ENCODE results near the gene DHODH.
"Not testable (repeated sequence)": the region's sequence is repeated elsewhere in the genome, so short reads cannot be mapped to it uniquely, and the experiment has no call there.

DHODH gene

GRCh38 chr16:72050769-72051464, 42.4 kb downstream of the DHODH start:
- H3K27me3 ChIP-seq (ENCODE audit: insufficient read depth, low read length, poor library complexity, severe bottlenecking), result no peaks in the 10 kb centered on the region
- H2AFZ ChIP-seq (ENCODE audit: low read length), result no peak overlapping the region
- TF ChIP-seq, protein P1, sequence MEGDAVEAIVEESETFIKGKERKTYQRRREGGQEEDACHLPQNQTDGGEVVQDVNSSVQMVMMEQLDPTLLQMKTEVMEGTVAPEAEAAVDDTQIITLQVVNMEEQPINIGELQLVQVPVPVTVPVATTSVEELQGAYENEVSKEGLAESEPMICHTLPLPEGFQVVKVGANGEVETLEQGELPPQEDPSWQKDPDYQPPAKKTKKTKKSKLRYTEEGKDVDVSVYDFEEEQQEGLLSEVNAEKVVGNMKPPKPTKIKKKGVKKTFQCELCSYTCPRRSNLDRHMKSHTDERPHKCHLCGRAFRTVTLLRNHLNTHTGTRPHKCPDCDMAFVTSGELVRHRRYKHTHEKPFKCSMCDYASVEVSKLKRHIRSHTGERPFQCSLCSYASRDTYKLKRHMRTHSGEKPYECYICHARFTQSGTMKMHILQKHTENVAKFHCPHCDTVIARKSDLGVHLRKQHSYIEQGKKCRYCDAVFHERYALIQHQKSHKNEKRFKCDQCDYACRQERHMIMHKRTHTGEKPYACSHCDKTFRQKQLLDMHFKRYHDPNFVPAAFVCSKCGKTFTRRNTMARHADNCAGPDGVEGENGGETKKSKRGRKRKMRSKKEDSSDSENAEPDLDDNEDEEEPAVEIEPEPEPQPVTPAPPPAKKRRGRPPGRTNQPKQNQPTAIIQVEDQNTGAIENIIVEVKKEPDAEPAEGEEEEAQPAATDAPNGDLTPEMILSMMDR (conservative IDR thresholded peaks at IDR 0.05; ENCODE audit: low read length), result no peak
- TF ChIP-seq EZH2phosphoT487 (IDR thresholded peaks at IDR 0.05; ENCODE audit: borderline replicate concordance), result no peak
- no peak overlapping the region for H3K9ac ChIP-seq (ENCODE audit: low read depth, low read length, poor library complexity, severe bottlenecking)
- no peaks in the 10 kb centered on the region for H3K4me1 ChIP-seq (ENCODE audit: insufficient read depth, low read length, poor library complexity, severe bottlenecking)
- no peaks in the 10 kb centered on the region for H3K9me3 ChIP-seq (ENCODE audit: insufficient read depth, low read depth, low read length)
- no peak overlapping the region for H3K4me2 ChIP-seq (ENCODE audit: low read depth, low read length, poor library complexity, severe bottlenecking)
- H3K9me2 ChIP-seq (replicated peaks; ENCODE audit: low read depth, low read length), result no peaks in the 10 kb centered on the region
- H4K20me1 ChIP-seq (ENCODE audit: insufficient read depth, low read length, poor library complexity, severe bottlenecking), result no peaks in the 10 kb centered on the region
- no peaks in the 10 kb centered on the region for H3K79me2 ChIP-seq (ENCODE audit: insufficient read depth, low read length)
- H3K4me3 ChIP-seq (ENCODE audit: low read length, poor library complexity, severe bottlenecking), result no peak overlapping the region
- H3K36me3 ChIP-seq (ENCODE audit: insufficient read depth, low read length), result no peaks in the 10 kb centered on the region
- H3F3A ChIP-seq (ENCODE audit: low read depth), result no peaks in the 10 kb centered on the region

GRCh38 chr16:72051818-72052217, 43.3 kb downstream of the DHODH start:
- H3K4me1 ChIP-seq (ENCODE audit: insufficient read depth, low read length, poor library complexity, severe bottlenecking), result no peaks in the 10 kb centered on the region
- no peaks in the 10 kb centered on the region for H3K36me3 ChIP-seq (ENCODE audit: insufficient read depth, low read length)
- no peak for TF ChIP-seq EZH2phosphoT487 (IDR thresholded peaks at IDR 0.05; ENCODE audit: borderline replicate concordance)
- TF ChIP-seq, protein P1 (conservative IDR thresholded peaks at IDR 0.05; ENCODE audit: low read length), result no peak
- no peaks in the 10 kb centered on the region for H3K79me2 ChIP-seq (ENCODE audit: insufficient read depth, low read length)
- no peaks in the 10 kb centered on the region for H3F3A ChIP-seq (ENCODE audit: low read depth)
- H3K27me3 ChIP-seq (ENCODE audit: insufficient read depth, low read length, poor library complexity, severe bottlenecking), result no peaks in the 10 kb centered on the region
- no peaks in the 10 kb centered on the region for H4K20me1 ChIP-seq (ENCODE audit: insufficient read depth, low read length, poor library complexity, severe bottlenecking)
- no peak overlapping the region for H2AFZ ChIP-seq (ENCODE audit: low read length)
- no peaks in the 10 kb centered on the region for H3K9me3 ChIP-seq (ENCODE audit: insufficient read depth, low read depth, low read length)
- H3K9me2 ChIP-seq (replicated peaks; ENCODE audit: low read depth, low read length), result no peaks in the 10 kb centered on the region
- H3K4me3 ChIP-seq (ENCODE audit: low read length, poor library complexity, severe bottlenecking), result no peak overlapping the region
- no peak overlapping the region for H3K9ac ChIP-seq (ENCODE audit: low read depth, low read length, poor library complexity, severe bottlenecking)
- no peak overlapping the region for H3K4me2 ChIP-seq (ENCODE audit: low read depth, low read length, poor library complexity, severe bottlenecking)

- H3K4me3 ChIP-seq (ENCODE audit: low read length, poor library complexity, severe bottlenecking); H3K4me1 ChIP-seq (ENCODE audit: insufficient read depth, low read length, poor library complexity, severe bottlenecking); H3K4me2 ChIP-seq (ENCODE audit: low read depth, low read length, poor library complexity, severe bottlenecking); H3K79me2 ChIP-seq (ENCODE audit: insufficient read depth, low read length); H3K9me2 ChIP-seq (replicated peaks; ENCODE audit: low read depth, low read length); H3K9me3 ChIP-seq (ENCODE audit: insufficient read depth, low read depth, low read length); H2AFZ ChIP-seq (ENCODE audit: low read length); H3K36me3 ChIP-seq (ENCODE audit: insufficient read depth, low read length); H3K27me3 ChIP-seq (ENCODE audit: insufficient read depth, low read length, poor library complexity, severe bottlenecking); H3K9ac ChIP-seq (ENCODE audit: low read depth, low read length, poor library complexity, severe bottlenecking); H3F3A ChIP-seq (ENCODE audit: low read depth); H4K20me1 ChIP-seq (ENCODE audit: insufficient read depth, low read length, poor library complexity, severe bottlenecking): not testable (repeated sequence)
These were observed 45.8 kb downstream of the DHODH start, which contains the start of gene HP for GRCh38 chr16:72054254-72054847. Gene HP (plus strand): TSS chr16:72054505. CDS start chr16:72054653, 148 bp downstream.

DNA sequence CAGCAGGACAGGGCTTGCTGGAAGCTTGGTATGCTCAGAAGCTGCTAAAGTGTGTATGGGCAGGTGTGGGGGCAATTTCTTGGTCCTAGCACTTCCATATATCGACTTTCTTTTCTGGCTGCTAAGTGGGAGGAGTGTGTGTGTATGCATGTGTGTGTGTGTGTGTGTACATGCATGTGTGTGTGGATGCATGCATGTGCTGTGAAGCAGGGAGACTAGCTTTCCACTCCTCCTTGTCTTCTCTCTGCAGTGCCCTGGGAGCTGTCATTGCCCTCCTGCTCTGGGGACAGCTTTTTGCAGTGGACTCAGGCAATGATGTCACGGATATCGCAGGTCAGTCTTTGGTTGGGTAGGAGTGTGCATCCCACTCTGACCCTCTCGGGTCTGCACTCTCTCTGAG, 47.4 kb downstream of the DHODH start:
- no peaks in the 10 kb centered on the region for H3K27me3 ChIP-seq (ENCODE audit: insufficient read depth, low read length, poor library complexity, severe bottlenecking)
- H3K4me1 ChIP-seq (ENCODE audit: insufficient read depth, low read length, poor library complexity, severe bottlenecking), result no peaks in the 10 kb centered on the region
- H4K20me1 ChIP-seq (ENCODE audit: insufficient read depth, low read length, poor library complexity, severe bottlenecking), result no peaks in the 10 kb centered on the region
- no peak overlapping the region for H3K4me2 ChIP-seq (ENCODE audit: low read depth, low read length, poor library complexity, severe bottlenecking)
- TF ChIP-seq, protein P1 (conservative IDR thresholded peaks at IDR 0.05; ENCODE audit: low read length), result no peak
- no peak for TF ChIP-seq EZH2phosphoT487 (IDR thresholded peaks at IDR 0.05; ENCODE audit: borderline replicate concordance)
- H3K36me3 ChIP-seq (ENCODE audit: insufficient read depth, low read length), result no peaks in the 10 kb centered on the region
- H3F3A ChIP-seq (ENCODE audit: low read depth), result no peaks in the 10 kb centered on the region
- no peaks in the 10 kb centered on the region for H3K9me3 ChIP-seq (ENCODE audit: insufficient read depth, low read depth, low read length)
- no peak overlapping the region for H3K4me3 ChIP-seq (ENCODE audit: low read length, poor library complexity, severe bottlenecking)
- H3K9me2 ChIP-seq (replicated peaks; ENCODE audit: low read depth, low read length), result no peaks in the 10 kb centered on the region
- H3K79me2 ChIP-seq (ENCODE audit: insufficient read depth, low read length), result no peaks in the 10 kb centered on the region
- H2AFZ ChIP-seq (ENCODE audit: low read length), result no peak overlapping the region
- no peak overlapping the region for H3K9ac ChIP-seq (ENCODE audit: low read depth, low read length, poor library complexity, severe bottlenecking)

- H3K79me2 ChIP-seq (ENCODE audit: insufficient read depth, low read length); H3K9me3 ChIP-seq (ENCODE audit: insufficient read depth, low read depth, low read length); H3K27me3 ChIP-seq (ENCODE audit: insufficient read depth, low read length, poor library complexity, severe bottlenecking); H4K20me1 ChIP-seq (ENCODE audit: insufficient read depth, low read length, poor library complexity, severe bottlenecking); H3K36me3 ChIP-seq (ENCODE audit: insufficient read depth, low read length); H3K4me3 ChIP-seq (ENCODE audit: low read length, poor library complexity, severe bottlenecking); H3F3A ChIP-seq (ENCODE audit: low read depth); H3K9me2 ChIP-seq (replicated peaks; ENCODE audit: low read depth, low read length); H3K4me1 ChIP-seq (ENCODE audit: insufficient read depth, low read length, poor library complexity, severe bottlenecking); H3K4me2 ChIP-seq (ENCODE audit: low read depth, low read length, poor library complexity, severe bottlenecking); H2AFZ ChIP-seq (ENCODE audit: low read length); H3K9ac ChIP-seq (ENCODE audit: low read depth, low read length, poor library complexity, severe bottlenecking): not testable (repeated sequence)
These were observed 48.8 kb downstream of the DHODH start for GRCh38 chr16:72057313-72057712.

All from Loucy (cell line).